COLO829 (cell line): ENCODE results near the gene ENPP6.
"Not testable (repeated sequence)": the region's sequence is repeated elsewhere in the genome, so short reads cannot be mapped to it uniquely, and the experiment has no call there.

Experiments used
- DNase-seq: peaks from one replicate; pipeline ENCODE4 v3.0.0; 2012; ENCODE audit warnings: low spot score

The ENPP6 gene

DNA sequence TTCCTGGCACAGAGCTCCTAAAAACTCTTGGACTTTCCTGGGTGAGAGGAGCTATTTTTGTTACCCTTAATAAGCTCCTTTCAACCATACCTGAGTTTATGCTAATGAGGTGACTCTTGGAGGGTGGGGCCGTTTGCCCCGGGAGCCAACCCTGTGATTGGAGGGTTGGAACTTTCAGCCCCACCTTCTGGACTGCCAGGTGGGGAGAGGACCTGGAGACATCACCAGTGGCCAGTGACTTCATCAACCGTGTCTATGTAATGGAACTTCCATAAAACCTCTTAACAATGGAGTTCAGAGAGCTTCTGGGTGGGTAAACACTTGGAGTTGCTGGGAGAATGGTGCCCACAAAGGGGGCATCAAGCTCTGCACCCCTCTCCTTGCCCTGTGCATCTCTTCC, 17.9 kb upstream of the ENPP6 start:
- no peak for DNase-seq

DNA sequence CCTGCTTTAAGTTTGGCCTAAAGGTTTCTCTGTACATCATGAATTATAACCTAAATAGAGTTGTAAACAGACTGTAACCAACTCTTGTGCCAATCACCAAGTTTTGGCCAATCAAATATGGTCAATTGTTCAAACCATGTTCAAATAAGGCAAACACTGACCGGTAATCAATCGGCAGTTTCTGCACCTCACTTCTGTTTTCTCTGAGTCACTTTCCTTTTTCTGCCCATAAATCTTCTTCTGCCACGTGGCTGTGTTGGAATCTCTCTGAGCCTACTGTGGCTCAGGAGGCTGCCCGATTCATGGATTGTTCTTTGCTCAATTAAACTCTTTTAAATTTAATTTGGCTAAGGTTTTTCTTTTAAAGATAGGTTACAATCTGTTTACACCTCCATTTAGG, 16.5 kb upstream of the ENPP6 start:
- no peak for DNase-seq

DNA sequence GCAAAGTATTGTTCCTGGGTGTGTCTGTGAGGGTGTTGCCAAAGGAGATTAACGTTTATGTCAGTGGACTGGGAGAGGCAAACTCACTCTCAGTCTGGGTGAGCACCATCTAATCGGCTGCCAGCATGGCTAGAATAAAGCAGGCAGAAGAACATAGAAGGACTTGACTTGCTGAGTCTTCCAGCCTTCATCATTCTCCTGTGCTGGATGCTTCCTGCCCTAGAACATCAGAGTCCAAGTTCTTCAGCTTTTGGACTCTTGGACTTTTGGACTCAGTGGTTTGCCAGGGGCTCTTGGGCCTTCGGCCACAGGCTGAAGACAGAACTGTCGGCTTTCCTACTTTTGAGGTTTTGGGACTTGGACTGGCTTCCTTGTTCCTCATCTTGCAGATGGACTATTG, 15.3 kb upstream of the ENPP6 start:
- DNase-seq, result no peak

DNA sequence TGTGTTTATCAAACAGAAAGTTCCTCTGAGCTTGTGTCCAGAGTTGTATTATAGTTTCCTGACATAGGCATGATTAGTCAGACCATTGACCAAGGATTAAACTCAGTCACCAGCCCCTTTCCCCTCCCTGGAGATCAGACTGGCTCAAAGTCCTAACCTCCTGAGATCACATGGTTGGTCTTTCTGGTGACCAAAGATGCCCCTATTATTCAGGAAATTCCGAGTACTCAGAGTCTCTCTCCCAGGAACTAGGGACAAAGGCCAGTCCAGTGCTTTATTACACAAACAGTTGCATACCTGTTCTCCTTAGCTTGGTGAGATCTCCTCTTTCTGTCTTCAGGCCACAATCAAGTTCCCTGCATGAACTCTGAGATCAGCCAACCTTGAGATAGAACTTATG, 14.5 kb upstream of the ENPP6 start:
- DNase-seq, result no peak

DNA sequence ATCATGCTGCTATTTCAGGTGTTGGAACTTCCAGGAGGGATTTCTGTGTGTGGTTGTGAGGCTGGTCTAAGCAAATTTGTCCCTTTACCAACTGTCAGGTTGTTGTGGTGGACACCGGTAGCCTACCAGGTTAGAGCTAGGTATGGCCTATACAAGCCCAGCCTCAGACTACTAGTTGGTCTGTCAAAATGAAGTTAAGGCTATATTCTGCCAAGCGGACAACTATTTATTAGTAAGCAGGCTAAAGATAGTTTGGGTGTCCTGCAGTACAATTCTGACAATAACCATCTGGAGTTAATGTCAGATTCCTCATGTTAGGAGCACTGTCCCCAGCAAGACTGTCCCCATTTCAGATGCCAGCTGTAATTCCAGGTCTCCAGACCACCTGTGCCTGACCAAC, 13.9 kb upstream of the ENPP6 start:
- no peak for DNase-seq

DNA sequence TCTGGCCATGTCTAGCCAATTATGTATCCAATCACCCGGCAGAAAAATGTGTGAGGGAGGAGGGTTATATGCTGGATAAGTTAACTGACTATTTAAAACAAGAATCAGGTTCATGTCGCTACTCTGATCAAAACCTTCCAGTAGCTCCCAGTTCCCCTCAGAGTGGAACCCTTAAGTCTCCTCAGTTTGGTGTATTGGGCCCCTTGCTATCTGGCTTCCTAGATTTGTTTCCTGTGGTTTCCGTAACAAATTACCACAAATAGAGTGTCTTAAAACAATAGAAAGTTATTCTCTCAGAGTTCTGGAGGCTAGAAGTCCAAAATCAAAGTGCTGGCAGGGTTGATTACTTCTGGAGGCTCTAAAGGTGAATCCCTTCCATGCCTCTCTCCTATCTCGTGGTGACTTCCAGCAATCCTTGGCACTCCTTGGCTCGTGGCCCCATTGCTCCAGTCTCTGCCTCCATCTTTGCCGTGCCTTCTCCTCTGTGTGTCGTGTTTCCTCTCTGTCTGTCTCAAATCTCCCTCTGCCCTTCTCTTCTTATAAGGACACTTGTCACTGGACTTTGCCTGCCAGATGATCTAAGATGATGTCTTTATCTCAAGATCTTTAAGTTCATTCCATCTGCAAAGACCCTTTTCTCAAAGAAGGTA, 10.5 kb upstream of the ENPP6 start:
- no peak for DNase-seq

DNA sequence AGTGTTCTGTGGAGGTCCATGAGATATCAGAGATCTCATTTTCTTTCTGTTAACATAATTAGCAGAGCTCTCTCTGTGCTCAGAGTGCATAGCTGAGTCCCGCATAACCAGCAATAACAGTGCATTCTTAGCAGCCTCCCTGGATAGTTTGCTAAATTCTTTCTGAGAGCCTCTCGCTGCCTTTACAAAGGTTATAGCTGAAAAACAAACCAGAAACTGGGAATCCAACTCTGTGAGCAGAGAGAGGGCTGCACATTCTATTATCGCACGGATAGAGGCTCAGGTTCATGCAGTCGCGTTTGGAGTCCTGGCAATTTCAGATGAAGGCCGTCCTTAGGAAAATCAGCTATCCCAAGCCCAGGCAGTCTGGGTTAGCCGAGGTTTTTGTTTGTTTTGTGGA, 1.2 kb downstream of the ENPP6 start:
- DNase-seq, result no peak

DNA sequence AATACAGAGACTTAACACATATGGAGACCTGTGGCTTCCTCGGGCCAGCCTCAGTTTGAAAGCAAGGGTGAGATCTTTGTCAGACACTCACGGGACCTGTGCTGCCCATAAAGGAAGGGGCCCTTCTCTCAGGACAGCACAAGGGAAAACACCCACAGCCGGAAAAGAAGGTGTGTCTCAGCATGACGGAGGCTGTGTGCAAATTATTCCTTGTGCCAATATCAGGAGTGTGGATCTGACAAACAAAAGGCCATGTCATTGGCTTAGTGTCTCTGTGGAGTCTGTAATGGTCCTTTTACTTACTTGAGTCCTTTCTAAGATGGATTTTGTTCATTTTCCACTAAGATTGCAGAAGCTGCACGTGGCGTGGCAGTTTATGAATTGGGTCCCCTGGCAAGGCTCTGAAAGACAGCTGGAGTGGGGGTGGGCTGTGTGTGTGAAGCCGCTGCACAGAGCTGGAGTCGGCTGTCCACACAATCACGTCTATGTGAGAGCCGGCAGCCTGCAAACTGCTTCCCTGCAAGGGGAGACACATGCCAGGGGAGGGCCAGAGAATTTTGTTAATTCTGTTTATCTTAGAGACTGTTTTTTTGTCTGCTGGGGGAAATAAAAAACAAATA, 1.9 kb downstream of the ENPP6 start:
- DNase-seq, result peak; percentile 32

DNA sequence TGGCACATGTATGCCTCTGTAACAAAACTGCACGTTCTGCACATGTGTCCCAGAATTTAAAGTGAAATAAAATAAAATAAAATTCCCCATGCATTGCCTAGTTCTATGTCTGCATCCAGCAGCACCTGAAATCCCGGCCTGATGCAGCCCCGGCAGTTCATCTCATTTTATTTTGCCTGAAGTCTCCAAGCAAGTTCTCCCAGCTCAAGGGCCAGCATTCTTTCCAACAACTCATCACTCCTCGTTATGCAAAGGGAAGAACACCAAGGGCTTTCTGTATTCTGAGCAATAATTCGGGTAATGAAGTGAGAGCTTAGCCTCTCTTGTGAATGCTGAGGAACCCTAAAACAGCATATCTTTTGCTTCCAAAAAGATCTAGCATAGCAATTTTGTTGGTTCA, 2.7 kb downstream of the ENPP6 start:
- DNase-seq, result no peak

DNA sequence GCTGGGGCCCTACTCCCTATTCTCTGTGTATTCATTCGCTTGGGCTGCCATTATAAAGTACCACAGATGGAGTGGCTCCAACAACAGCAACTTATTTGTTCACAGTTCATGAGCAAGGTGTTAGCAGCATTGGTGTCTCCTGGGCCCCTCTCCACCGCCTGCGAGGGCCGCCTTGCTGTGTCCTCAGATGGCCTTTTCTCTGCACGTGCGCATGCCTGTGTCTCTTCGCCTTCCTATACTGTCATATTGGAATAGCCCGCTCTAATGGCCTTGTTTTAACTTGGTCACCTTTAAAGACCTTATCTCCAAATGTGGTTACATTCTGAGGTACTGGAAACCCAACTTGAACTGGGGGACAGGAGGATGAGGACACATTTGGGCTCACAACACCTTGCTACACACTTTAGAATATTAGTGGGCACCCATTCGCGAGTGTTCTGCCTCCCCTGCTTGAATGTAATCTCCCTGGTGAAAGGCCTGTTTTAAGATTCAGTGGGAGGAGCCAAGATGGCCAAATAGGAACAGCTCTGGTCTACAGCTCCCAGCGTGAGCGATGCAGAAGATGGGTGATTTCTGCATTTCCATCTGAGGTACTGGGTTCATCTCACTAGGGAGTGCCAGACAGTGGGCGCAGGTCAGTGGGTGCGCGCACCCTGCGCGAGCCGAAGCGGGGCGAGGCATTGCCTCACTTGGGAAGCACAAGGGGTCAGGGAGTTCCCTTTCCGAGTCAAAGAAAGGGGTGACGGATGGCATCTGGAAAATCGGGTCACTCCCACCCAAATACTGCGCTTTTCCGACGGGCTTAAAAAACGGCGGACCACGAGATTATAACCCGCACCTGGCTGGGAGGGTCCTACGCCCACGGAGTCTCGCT, 9.7 kb downstream of the ENPP6 start:
- not testable (repeated sequence) for DNase-seq

DNA sequence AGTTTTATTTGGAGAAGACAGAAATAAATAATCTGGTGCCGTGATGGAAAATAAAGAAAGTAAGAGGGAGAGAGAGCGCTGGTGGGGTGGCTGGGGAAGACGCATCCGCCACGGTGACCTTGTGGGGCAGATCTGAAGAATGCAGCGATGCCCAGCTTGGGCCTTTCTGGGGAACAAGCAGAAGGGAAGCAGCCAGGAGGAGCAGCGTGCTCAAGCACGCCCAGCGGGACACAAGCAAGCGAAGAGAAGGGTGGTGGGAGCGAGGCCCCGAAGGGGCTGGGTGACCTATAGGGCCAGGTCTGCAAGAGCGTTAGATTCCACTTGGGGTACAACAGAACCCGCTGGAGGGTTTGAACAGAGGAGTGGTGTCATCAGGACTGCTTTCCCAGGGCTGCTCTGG, 12.4 kb downstream of the ENPP6 start:
- DNase-seq, result no peak

DNA sequence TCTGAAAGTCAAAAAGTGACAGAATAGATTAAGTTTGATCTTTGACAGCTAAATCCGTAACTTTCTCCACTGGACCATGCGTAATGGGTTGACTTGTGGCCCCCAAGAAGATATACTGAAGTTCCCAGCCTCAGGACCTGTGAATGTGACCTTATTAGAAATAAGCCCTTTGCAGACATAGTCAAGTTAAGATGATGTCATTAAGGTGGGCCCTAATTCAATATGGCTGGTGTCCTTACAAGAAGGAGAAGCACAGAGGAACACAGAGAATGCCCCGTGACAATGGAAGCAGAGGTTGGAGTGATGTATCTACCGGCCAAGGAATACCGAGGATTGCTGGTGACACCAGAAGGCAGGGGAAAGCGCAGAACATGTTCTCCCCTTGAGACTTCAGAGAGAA, 14.4 kb downstream of the ENPP6 start:
- no peak for DNase-seq

DNA sequence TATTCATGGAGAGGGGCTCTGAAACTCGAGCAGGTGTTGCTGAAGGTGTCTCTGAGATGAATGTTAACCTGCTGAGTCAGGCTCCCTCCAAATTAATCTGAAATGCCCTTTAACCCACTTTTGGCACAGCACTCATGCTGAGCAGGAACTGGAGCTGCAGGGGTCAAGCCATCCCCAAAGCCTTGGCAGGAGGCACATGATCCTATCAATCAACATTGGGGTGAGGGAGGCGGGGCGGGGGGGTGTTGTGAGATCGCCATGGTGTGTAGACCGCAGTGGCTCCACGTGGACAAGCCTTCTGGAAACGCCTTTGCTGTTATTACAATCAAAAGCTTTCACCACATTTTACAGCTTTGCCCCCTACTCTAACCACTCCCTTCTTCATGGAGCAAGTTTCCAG, 16.5 kb downstream of the ENPP6 start:
- DNase-seq, result no peak

DNA sequence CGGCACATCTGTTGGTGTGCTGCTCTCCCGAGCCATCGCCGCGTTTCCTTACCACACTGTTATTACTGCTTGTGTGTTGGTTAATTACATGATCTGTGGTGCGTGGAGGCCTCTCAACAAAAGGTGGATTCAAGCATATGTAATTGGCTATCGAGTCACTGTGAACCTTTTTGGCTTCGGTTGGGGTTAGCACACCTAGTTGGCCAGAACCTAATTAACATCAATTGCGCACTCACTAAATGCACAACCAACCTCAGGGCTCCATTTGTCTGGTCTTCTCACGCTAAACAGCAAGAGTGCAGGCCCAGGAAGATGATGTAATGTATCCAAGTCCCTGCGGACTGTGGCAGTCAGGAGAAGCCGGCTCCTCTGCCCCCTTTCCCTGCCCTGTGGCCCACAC, 17.4 kb downstream of the ENPP6 start:
- no peak for DNase-seq

DNA sequence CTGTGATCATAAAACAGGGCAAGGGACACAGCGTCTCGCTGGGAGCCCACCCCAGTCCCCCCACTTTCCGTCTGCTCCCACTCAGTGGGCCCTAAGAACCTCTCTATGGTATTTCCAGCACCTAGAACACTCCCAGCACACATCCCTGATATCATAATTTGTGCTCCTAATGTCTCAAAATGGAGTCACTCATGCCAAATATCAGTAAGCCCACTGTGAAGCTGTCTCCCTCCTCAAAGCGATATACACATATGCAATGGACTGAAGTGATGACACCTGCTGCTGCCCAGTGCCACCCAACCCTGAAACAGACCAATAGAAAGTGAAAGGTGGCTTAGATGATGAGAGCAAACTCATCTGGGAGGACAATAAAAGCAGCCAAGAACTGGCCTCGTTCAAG, 17.9 kb downstream of the ENPP6 start:
- no peak for DNase-seq

DNA sequence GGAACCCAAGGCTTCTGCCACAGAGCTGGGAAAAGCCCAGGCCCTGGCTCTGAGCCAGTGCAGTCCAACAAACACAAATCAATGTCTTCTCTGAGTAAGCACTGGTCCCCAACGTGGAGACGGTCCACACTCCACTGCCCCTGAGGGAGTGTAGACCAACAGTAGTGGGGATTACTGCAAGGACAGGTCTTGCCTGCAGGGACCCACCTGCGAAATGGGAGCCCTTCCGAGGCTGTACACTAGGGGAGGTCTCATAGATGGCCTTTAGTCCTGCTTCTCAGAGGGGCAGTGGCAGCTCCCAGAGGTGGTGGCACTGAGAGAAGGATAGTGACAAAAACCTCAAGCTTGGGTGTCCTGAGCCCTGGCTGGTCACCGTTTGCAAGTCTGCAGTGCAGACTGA, 19.5 kb downstream of the ENPP6 start:
- DNase-seq, result no peak

DNA sequence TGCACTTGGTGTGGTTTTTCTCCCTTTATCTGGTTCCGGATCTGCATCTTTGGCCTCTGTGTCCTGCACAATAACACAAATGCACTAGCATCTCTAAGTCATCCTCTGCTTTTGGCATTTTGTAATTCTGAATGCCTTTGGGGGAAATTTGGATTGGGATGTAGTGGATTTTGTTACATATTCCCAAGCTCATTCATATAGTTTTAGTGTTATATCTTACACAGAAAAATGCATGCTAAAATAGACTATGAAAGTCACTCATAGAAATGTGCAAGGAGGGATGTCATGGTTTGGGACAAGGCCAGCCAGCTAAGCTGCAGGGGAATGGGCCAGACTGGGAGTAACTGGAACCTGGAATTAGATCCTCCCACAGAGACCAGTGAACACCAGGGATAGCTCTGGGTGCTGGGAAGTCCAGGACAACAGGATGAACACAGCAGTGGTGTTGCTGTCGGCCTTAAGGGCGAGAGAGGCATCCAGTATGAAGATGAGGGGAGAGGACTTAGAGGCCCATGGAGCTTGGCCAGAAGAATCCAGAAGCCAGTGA, 20.1 kb downstream of the ENPP6 start:
- DNase-seq, result no peak

DNA sequence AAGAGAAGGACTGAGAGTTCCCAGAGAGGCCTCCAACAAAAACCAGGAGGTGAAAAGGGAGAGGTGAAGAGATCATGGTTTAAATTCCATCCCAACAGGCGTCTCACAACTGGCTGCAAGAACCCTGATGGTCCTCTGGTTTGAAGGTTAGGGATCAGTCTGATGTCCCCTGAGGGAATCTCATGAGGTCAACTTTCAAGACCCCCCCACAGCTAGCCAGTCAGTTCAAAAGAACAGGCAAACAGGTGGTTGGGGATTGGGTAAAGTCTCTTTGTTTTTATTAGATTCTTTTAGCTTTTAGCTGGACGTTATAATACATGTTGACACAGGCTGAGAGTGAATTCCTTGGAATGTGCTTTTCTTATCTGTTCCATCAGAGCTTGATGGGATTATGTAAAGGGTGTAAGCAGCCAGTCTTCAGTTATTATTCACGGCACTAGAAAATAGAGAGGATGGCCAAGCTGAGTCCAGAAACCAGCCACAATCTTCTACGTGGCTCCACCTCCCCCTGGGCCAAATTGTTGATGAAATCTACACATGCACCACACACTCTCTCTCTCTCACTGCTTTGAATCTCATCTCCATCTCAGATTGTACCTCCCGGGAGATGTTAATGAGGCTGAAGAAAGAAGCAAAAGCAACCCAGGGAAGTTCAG, 20.8 kb downstream of the ENPP6 start:
- DNase-seq, result no peak

DNA sequence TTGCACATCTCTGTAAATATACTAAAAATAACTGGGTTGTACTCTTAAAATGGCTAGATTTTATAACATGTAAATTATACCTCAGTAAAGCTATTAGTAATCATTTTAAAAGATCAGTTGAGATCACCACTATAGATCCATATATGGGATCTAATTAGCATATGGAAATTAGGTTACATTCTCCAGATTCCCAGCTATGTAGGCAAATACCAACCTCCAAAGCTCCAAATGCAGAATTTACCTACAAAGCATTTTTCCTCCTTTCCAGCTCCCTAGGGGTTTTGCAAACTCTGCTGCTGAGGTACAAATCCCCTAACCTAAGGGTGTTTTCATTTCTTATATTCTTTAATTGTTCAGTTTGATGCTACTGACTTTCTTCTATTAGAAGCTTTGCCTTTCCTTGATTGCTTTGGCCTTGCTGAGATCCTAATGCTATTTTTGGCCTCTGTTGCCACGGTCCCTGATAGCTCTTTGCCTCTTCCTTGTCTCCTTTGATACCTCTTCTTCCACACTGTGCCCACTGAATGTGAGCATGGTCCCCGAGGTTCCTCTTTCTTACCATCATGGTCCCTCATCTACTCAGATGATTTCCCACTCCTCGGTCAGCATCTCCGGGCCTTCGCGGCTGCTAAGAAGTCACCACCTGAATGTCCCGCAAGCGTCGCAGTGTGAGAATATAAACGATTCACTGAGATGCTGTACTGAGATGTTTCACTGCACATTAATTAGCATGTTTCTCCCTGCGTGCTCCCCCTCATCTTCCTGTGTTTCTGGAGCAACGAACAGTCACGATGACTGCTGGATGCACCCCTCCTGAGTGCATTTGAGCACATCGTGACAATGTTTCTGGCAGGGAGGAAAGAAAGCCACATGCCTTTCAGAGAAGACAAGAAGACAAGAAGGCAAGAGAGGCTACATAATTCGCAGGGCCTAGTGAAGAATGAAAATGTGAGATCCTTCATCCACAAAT, 23.8 kb downstream of the ENPP6 start:
- no peak for DNase-seq

DNA sequence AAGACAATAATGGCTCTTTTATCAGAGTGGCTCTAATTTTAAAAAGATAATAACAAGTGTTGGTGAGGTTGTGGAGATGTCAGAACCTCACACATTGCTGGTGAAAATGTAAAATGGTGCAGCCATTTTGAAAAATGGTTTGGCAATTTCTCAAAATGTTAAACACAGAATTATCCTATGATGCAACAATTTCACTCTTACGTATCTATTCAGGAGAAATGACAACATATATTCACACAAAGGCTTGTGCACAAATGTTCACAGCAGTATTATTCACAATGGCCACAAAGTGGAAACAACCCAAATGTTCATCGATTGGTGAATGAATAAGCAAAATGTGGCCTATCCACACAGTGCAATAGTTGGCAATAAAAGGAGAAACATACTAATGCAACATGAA, 24.7 kb downstream of the ENPP6 start:
- DNase-seq, result no peak

DNA sequence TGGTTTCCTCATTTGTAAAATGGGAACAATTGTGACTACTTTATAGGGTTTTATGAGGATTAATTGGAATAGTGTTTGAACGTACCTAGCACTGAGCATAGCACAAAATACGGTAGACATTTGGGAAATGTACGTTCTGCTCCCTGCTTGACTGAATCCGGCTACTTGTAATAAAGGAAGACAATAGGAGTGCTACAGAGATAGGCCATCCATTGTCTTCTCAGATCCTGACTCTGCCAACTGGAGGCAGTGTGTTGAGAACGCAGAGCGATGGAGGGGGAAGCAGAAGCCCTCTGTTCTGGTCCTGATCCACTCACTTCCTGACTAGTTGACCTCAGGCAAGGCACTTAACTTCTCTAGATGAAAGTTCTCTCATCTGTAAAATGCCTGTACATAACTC, 26.4 kb downstream of the ENPP6 start:
- DNase-seq, result no peak
